Gastrocnemius medialis (tissue), 4 donors: ENCODE results near the gene TMPRSS2.

Source experiments
- POLR2A ChIP-seq, 2 donors: fragments of 450-650 bp; IDR thresholded peaks; one replicate each; pipeline ENCODE4 v1.6.1; 2017; ENCODE audit warnings: antibody characterized with exemption in 2 of 2, mild to moderate bottlenecking in 2 of 2, moderate library complexity in 2 of 2
- TF ChIP-seq, protein P1 (sequence below), 5 experiments: fragments of 450-650 bp in 3 of 5; fragments of 200-600 bp in 2 of 5; sonication (generic) in 2 of 5; IDR thresholded peaks in 4 of 5; conservative IDR thresholded peaks in 1 of 5; 1 replicate in 4 of 5; 2 replicates in 1 of 5; pipeline ENCODE4 v1.5.1; 2016 to 2019; ENCODE audit warnings: antibody characterized with exemption in 5 of 5, mild to moderate bottlenecking in 3 of 5, moderate library complexity in 3 of 5

DNA sequence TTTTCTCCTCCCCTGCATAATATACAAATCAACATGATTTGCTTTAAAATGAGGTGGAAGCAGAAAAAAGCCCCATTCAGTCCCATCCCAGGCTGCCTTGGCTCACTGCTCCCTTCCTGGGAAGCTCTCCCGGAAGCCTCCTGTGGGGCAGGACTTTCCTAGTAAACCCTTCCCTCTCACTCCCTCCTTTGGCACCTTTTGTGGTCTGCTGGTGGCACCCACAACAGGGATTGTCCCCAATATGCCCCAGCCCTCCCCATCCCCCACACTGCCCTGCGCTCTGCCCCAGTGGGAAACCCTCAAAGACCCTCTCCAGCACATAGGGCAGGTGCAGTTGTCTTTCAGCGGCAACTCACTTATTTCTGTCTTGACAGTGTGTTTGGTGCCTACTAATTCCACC is 1.8 kb upstream of the TMPRSS2 start:
- no peak for TF ChIP-seq POLR2A (IDR thresholded peaks at IDR 0.05)
- TF ChIP-seq, protein P1, sequence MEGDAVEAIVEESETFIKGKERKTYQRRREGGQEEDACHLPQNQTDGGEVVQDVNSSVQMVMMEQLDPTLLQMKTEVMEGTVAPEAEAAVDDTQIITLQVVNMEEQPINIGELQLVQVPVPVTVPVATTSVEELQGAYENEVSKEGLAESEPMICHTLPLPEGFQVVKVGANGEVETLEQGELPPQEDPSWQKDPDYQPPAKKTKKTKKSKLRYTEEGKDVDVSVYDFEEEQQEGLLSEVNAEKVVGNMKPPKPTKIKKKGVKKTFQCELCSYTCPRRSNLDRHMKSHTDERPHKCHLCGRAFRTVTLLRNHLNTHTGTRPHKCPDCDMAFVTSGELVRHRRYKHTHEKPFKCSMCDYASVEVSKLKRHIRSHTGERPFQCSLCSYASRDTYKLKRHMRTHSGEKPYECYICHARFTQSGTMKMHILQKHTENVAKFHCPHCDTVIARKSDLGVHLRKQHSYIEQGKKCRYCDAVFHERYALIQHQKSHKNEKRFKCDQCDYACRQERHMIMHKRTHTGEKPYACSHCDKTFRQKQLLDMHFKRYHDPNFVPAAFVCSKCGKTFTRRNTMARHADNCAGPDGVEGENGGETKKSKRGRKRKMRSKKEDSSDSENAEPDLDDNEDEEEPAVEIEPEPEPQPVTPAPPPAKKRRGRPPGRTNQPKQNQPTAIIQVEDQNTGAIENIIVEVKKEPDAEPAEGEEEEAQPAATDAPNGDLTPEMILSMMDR (IDR thresholded peaks at IDR 0.05 in 4 of 5, conservative IDR thresholded peaks at IDR 0.05 in 1 of 5), result no peak
